ENCODE results near the gene PDGFC. TPM values are rescaled to one million over a fixed set of nuclear protein-coding genes. Genes with fewer than 3 reads are reported as not detected.

Gene PDGFC
- total and polyA plus RNA-seq, 2 of the 8 experiments (the other 6 are each of a cell fraction or from before 2014, with no cell fraction given): 0.65 to 2.7 TPM

- CTCF ChIA-PET (ENCODE audit: partially characterized antibody): no interaction called here
- no peak overlapping the region for H3K56ac ChIP-seq (replicated peaks; ENCODE audit: insufficient read length, low read depth, low read length)
- no peak overlapping the region for H4K91ac ChIP-seq (replicated peaks; ENCODE audit: insufficient read length, low read length)
- H2BK12ac ChIP-seq (ENCODE audit: low read depth, low read length): no peak overlapping the region
- no peak overlapping the region for H2BK120ac ChIP-seq (replicated peaks; ENCODE audit: low read depth, low read length)
- H3K23me2 ChIP-seq (ENCODE audit: low read depth, low read length): no peaks in the 10 kb centered on the region
- H2BK20ac ChIP-seq (ENCODE audit: low read length): no peak overlapping the region
- no peak for FAIRE-seq
- H3K79me1 ChIP-seq (ENCODE audit: low read depth, low read length): no peaks in the 10 kb centered on the region
- no peak overlapping the region for H3K18ac ChIP-seq (ENCODE audit: extremely low read depth, low read length)
- no peaks in the 10 kb centered on the region for H3K4me1 ChIP-seq (replicated peaks in 1 of 4; ENCODE audit: control insufficient read depth in 3 of 4, insufficient read depth in 4 of 4, low read length in 3 of 4)
- H4K5ac ChIP-seq (ENCODE audit: insufficient read length, low read depth, low read length): no peak overlapping the region
- no peak overlapping the region for H3K9ac ChIP-seq (replicated peaks in 1 of 4; ENCODE audit: extremely low read depth in 1 of 4, low read depth in 3 of 4, low read length in 3 of 4)
- H3K27ac ChIP-seq (ENCODE audit: low read depth, low read length): no peak overlapping the region
- no peak overlapping the region for H3K23ac ChIP-seq (ENCODE audit: insufficient read length)
- H4K8ac ChIP-seq (ENCODE audit: extremely low read depth, insufficient read depth, low read length): no peak overlapping the region
- H2AFZ ChIP-seq (ENCODE audit: low read length): no peak overlapping the region
- no peaks in the 10 kb centered on the region for H4K20me1 ChIP-seq (replicated peaks in 1 of 2; ENCODE audit: control insufficient read depth in 1 of 2, insufficient read depth in 2 of 2, low read length in 2 of 2)
- H3K14ac ChIP-seq (ENCODE audit: insufficient read length): no peak overlapping the region
- no peaks in the 10 kb centered on the region for H3K27me3 ChIP-seq (replicated peaks in 1 of 4; ENCODE audit: control insufficient read depth in 3 of 4, extremely low read depth in 1 of 4, insufficient read depth in 3 of 4, low read length in 3 of 4)
- POLR2A ChIA-PET (ENCODE audit: partially characterized antibody): no interaction called here
- no peak overlapping the region for H2BK5ac ChIP-seq (ENCODE audit: low read depth, low read length)
- no peaks in the 10 kb centered on the region for H3K9me3 ChIP-seq (ENCODE audit: insufficient read depth in 2 of 2, low read depth in 1 of 2, low read length in 1 of 2)
- no peak overlapping the region for H2BK15ac ChIP-seq (ENCODE audit: low read length)
- 90% methylated on average over 3 of the region's 3 CpGs; no CpG with 5 or more reads in 1 of the 2 experiments for WGBS, 2 experiments (ENCODE audit: extremely low coverage in 1 of 2, insufficient coverage in 1 of 2, insufficient read length in 1 of 2, insufficient replicate concordance in 2 of 2, low coverage in 1 of 2, low lambda C conversion rate in 2 of 2, missing lambda C conversion rate in 1 of 2)
- no peak overlapping the region for H3K4ac ChIP-seq (replicated peaks; ENCODE audit: insufficient read length, low read depth, low read length)
- no peak overlapping the region for H3K4me2 ChIP-seq (ENCODE audit: insufficient read depth in 1 of 2, low read depth in 2 of 2, low read length in 2 of 2)
- no peak for DNase-seq (ENCODE audit: low read depth in 1 of 2, low spot score in 2 of 2)
- no peak overlapping the region for H3K4me3 ChIP-seq (ENCODE audit: extremely low read depth in 1 of 4, insufficient read depth in 2 of 4, low read depth in 3 of 4, low read length in 4 of 4)
- H3K79me2 ChIP-seq (ENCODE audit: control insufficient read depth in 1 of 2, insufficient read depth in 2 of 2, low read length in 2 of 2): no peaks in the 10 kb centered on the region
- H2AK5ac ChIP-seq (ENCODE audit: low read depth, low read length): no peak overlapping the region
- H3K36me3 ChIP-seq (ENCODE audit: control insufficient read depth in 2 of 4, insufficient read depth in 4 of 4, low read length in 3 of 4): no peaks in the 10 kb centered on the region
- TF ChIP-seq POLR2AphosphoS5 (IDR thresholded peaks at IDR 0.05; ENCODE audit: low read depth, low read length) (no peak), KDM5A (IDR thresholded peaks at IDR 0.05; ENCODE audit: low read length) (no peak), EZH2 (IDR thresholded peaks at IDR 0.05; ENCODE audit: low read depth, low read length, severe bottlenecking) (no peak), CEBPB (IDR thresholded peaks at IDR 0.05; ENCODE audit: low read depth, low read length) (no peak), USF2 (IDR thresholded peaks at IDR 0.05; ENCODE audit: low read length) (no peak), NANOG (IDR thresholded peaks at IDR 0.05; ENCODE audit: insufficient read depth, low read depth, low read length, poor library complexity, severe bottlenecking) (no peak), CBX8 (IDR thresholded peaks at IDR 0.05; ENCODE audit: borderline replicate concordance, low read depth, low read length) (no peak), EGR1 (IDR thresholded peaks at IDR 0.05; ENCODE audit: borderline replicate concordance, low read depth, low read length) (no peak), BACH1 (IDR thresholded peaks at IDR 0.05; ENCODE audit: low read length) (no peak), SAP30 (IDR thresholded peaks at IDR 0.05; ENCODE audit: insufficient read depth, insufficient replicate concordance, low read length) (no peak), KDM1A (IDR thresholded peaks at IDR 0.05; ENCODE audit: borderline replicate concordance, low read length) (no peak), TBP (IDR thresholded peaks at IDR 0.05; ENCODE audit: low read depth, low read length) (no peak), SUZ12 (IDR thresholded peaks at IDR 0.05; ENCODE audit: low read length) (no peak), HDAC6 (IDR thresholded peaks at IDR 0.05; ENCODE audit: low read depth, low read length) (no peak), SRF (IDR thresholded peaks at IDR 0.05; ENCODE audit: low read depth, low read length) (no peak)
Observed at GRCh38 chr4:156884183-156884582, 87.4 kb downstream of the PDGFC start.
